Liver (tissue), 9 donors: Measurements from ENCODE around the gene ANKRD13D. TPM values are rescaled to one million over a fixed set of nuclear protein-coding genes. Genes with fewer than 3 reads are reported as not detected.

Experiments
- DNase-seq: peaks from one replicate; pipeline ENCODE4 v3.0.0-alpha.2; 2017; ENCODE audit warnings: low spot score
- H3K27ac ChIP-seq, 2 donors: one replicate each; pipeline ENCODE4 v1.7.0; 2013; ENCODE audit warnings: inconsistent platforms in 2 of 2, low read length in 2 of 2, control low read depth in 1 of 2, low read depth in 1 of 2, mild to moderate bottlenecking in 1 of 2
- H3K27me3 ChIP-seq, 4 donors: one replicate each; pipeline versions ENCODE4 v1.6.1 to v1.7.0; 2013; ENCODE audit warnings: low read length in 3 of 4, inconsistent platforms in 1 of 4, mild to moderate bottlenecking in 1 of 4, moderate library complexity in 1 of 4; ENCODE audit not compliant: control insufficient read depth in 4 of 4, insufficient read depth in 4 of 4
- H3K36me3 ChIP-seq, 4 donors: one replicate each; pipeline versions ENCODE4 v1.6.1 to v1.7.0; 2013; ENCODE audit warnings: low read length in 3 of 4, mild to moderate bottlenecking in 3 of 4, low read depth in 1 of 4, moderate library complexity in 1 of 4; ENCODE audit not compliant: control insufficient read depth in 4 of 4, insufficient read depth in 3 of 4
- H3K4me1 ChIP-seq, 4 donors: one replicate each; pipeline versions ENCODE4 v1.6.1 to v1.7.0; 2013; ENCODE audit warnings: low read length in 3 of 4, mild to moderate bottlenecking in 3 of 4, moderate library complexity in 1 of 4; ENCODE audit not compliant: control insufficient read depth in 4 of 4, insufficient read depth in 4 of 4
- H3K4me3 ChIP-seq, 3 donors: one replicate each; pipeline versions ENCODE4 v1.6.1 to v1.7.0; 2013; ENCODE audit warnings: low read length in 3 of 3, control low read depth in 1 of 3, low read depth in 1 of 3, mild to moderate bottlenecking in 1 of 3
- H3K9ac ChIP-seq, 2 donors: one replicate each; pipeline ENCODE4 v1.7.0; 2013; ENCODE audit warnings: low read length in 2 of 2, mild to moderate bottlenecking in 2 of 2, moderate library complexity in 2 of 2, control low read depth in 1 of 2, low read depth in 1 of 2
- H3K9me3 ChIP-seq, 4 donors: one replicate each; pipeline versions ENCODE4 v1.6.1 to v1.7.0; 2013; ENCODE audit warnings: low read length in 3 of 4; ENCODE audit not compliant: control insufficient read depth in 4 of 4
- EGR1 ChIP-seq, 2 donors: IDR thresholded peaks; 2 replicates each; pipeline ENCODE4 v1.6.1; 2016 to 2018; ENCODE audit warnings: antibody characterized with exemption in 2 of 2, low read depth in 2 of 2
- FOXA1 ChIP-seq: IDR thresholded peaks from 2 replicates; pipeline ENCODE4 v1.6.1; 2016; ENCODE audit warnings: antibody characterized with exemption
- FOXA2 ChIP-seq: IDR thresholded peaks from 2 replicates; pipeline ENCODE4 v1.6.1; 2016; ENCODE audit warnings: antibody characterized with exemption
- GABPA ChIP-seq, 2 donors: IDR thresholded peaks in 1 of 2; conservative IDR thresholded peaks in 1 of 2; 2 replicates each; pipeline ENCODE4 v1.6.1; 2016; ENCODE audit warnings: antibody characterized with exemption in 2 of 2, mild to moderate bottlenecking in 1 of 2, moderate library complexity in 1 of 2
- HNF4A ChIP-seq, 2 donors: conservative IDR thresholded peaks; 2 replicates each; pipeline ENCODE4 v1.6.1; 2016; ENCODE audit warnings: antibody characterized with exemption in 2 of 2, mild to moderate bottlenecking in 2 of 2
- HNF4G ChIP-seq: IDR thresholded peaks from 2 replicates; pipeline ENCODE4 v1.6.1; 2016; ENCODE audit warnings: antibody characterized with exemption
- JUND ChIP-seq, 2 donors: IDR thresholded peaks; 2 replicates each; pipeline ENCODE4 v1.6.1; 2016; ENCODE audit warnings: antibody characterized with exemption in 2 of 2
- RAD21 ChIP-seq, 2 donors: IDR thresholded peaks; 2 replicates each; pipeline ENCODE4 v1.6.1; 2016; ENCODE audit warnings: antibody characterized with exemption in 2 of 2, mild to moderate bottlenecking in 2 of 2
- RXRA ChIP-seq, 2 donors: IDR thresholded peaks; 2 replicates each; pipeline ENCODE4 v1.6.1; 2017 to 2018; ENCODE audit warnings: antibody characterized with exemption in 2 of 2, mild to moderate bottlenecking in 1 of 2
- SP1 ChIP-seq: IDR thresholded peaks from 2 replicates; pipeline ENCODE4 v1.6.1; 2018; ENCODE audit warnings: antibody characterized with exemption, mild to moderate bottlenecking
- YY1 ChIP-seq: IDR thresholded peaks from 2 replicates; pipeline ENCODE4 v1.6.1; 2016; ENCODE audit warnings: antibody characterized with exemption, mild to moderate bottlenecking
- WGBS: extraction: QIAGEN DNeasy Blood & Tissue Kit; methylation state at CpG from one replicate; pipeline ENCODE4 v1.1.7; 2013; 5-methylcytosine and 5-hydroxymethylcytosine counted together
- polyA plus RNA-seq, 2 donors: library from polyadenylated mRNA; stranded (reverse) in 1 of 2; unstranded in 1 of 2; fragments of 200-250 nt in 1 of 2; fragments of >200 nt in 1 of 2; fragmentation: Nextera tagmentation in 1 of 2; extraction: Ambion mirVana in 1 of 2; gene quantifications; one replicate each; pipeline versions ENCODE4 v1.2.1 to v1.2.3, GENCODE V29; 2013 to 2015
- total RNA-seq, 2 donors: library from RNA; depleted of rRNA; stranded (reverse); fragments of >200 nt; gene quantifications; one replicate each; pipeline ENCODE4 v1.2.3, GENCODE V29; 2014
- TF ChIP-seq, protein P1 (sequence below): IDR thresholded peaks from 2 replicates; pipeline ENCODE4 v1.6.1; 2016; ENCODE audit warnings: antibody characterized with exemption
- TF ChIP-seq, protein P2 (sequence below): IDR thresholded peaks from 2 replicates; pipeline ENCODE4 v1.6.1; 2016; ENCODE audit warnings: antibody characterized with exemption
- TF ChIP-seq, protein P3 (sequence below): fragments of 150-350 bp; IDR thresholded peaks from 2 replicates; pipeline ENCODE4 v1.5.1; 2017; ENCODE audit warnings: improper control_type of control experiment, low read depth, low read length; ENCODE audit not compliant: missing input control
- TF ChIP-seq, protein P4 (sequence below): IDR thresholded peaks from 2 replicates; pipeline ENCODE4 v1.6.1; 2016; ENCODE audit warnings: antibody characterized with exemption, mild to moderate bottlenecking
- TF ChIP-seq, protein P5 (sequence below): IDR thresholded peaks from 2 replicates; pipeline ENCODE4 v1.6.1; 2016; ENCODE audit warnings: antibody characterized with exemption
- donor health status: healthy.
- donor health status: healthy.
- donor health status: healthy.
- donor health status: healthy.
- donor health status: healthy.

ANKRD13D gene
- total and polyA plus RNA-seq, 4 donors, result 5.5 to 15.0 (median 5.9) TPM

DNA sequence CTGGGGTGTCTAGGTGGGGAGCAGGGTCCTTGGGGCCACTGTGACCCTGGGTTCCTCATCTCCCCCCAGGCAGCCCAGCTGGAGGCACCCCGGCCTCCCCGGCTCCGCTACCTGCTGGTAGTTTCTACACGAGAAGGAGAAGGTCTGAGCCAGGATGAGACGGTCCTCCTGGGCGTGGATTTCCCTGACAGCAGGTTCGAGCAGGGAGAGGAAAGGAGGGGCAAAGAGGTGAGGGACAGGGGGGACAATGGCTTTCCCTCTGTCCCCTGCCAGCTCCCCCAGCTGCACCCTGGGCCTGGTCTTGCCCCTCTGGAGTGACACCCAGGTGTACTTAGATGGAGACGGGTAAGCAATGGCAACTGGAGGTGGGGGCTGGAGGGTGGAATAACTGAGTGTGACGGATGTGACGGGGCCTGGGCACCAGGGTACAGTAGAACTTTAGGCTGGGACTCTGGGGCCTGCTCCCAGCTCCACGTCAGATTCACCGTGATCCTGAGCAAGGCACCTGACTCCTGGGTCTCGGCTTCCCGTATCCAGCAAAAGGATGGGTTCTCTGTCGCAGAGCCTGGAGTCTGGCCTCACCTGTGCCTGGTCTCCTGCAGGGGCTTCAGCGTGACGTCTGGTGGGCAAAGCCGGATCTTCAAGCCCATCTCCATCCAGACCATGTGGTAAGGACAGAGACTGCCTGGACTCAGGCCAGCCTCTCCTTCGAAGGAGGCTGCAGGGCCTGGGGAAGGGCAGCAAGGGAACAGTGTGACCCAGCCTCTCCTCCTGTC, 17.9 kb downstream of the ANKRD13D start:
- H3K4me1 ChIP-seq, result peaks cover 13 to 26% (median 18%) of the 10 kb centered on the region in 4 donors
- WGBS, result 95% methylated on average over 19 of the region's 19 CpGs
- H3K36me3 ChIP-seq, result peaks cover 5 to 15% (median 6%) of the 10 kb centered on the region in 4 donors
- no peaks in the 10 kb centered on the region for H3K27me3 ChIP-seq
- H3K27ac ChIP-seq, result no peak overlapping the region
- H3K9ac ChIP-seq, result no peak overlapping the region
- no peaks in the 10 kb centered on the region for H3K9me3 ChIP-seq
- DNase-seq, result no peak
- TF ChIP-seq FOXA2 (no peak), YY1 (no peak), FOXA1 (no peak), HNF4A (conservative IDR thresholded peaks at IDR 0.05) (no peak), GABPA (IDR thresholded peaks at IDR 0.05 in 1 of 2, conservative IDR thresholded peaks at IDR 0.05 in 1 of 2) (no peak), RXRA (IDR thresholded peaks at IDR 0.05) (no peak), JUND (IDR thresholded peaks at IDR 0.05) (no peak), SP1 (no peak), RAD21 (IDR thresholded peaks at IDR 0.05) (no peak), HNF4G (no peak), EGR1 (IDR thresholded peaks at IDR 0.05; ENCODE audit: low read depth in 2 of 2) (no peak)
- TF ChIP-seq, protein P1, sequence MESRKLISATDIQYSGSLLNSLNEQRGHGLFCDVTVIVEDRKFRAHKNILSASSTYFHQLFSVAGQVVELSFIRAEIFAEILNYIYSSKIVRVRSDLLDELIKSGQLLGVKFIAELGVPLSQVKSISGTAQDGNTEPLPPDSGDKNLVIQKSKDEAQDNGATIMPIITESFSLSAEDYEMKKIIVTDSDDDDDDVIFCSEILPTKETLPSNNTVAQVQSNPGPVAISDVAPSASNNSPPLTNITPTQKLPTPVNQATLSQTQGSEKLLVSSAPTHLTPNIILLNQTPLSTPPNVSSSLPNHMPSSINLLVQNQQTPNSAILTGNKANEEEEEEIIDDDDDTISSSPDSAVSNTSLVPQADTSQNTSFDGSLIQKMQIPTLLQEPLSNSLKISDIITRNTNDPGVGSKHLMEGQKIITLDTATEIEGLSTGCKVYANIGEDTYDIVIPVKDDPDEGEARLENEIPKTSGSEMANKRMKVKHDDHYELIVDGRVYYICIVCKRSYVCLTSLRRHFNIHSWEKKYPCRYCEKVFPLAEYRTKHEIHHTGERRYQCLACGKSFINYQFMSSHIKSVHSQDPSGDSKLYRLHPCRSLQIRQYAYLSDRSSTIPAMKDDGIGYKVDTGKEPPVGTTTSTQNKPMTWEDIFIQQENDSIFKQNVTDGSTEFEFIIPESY, result no peak
- TF ChIP-seq, protein P2, sequence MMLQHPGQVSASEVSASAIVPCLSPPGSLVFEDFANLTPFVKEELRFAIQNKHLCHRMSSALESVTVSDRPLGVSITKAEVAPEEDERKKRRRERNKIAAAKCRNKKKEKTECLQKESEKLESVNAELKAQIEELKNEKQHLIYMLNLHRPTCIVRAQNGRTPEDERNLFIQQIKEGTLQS, result no peak
- TF ChIP-seq, protein P3, sequence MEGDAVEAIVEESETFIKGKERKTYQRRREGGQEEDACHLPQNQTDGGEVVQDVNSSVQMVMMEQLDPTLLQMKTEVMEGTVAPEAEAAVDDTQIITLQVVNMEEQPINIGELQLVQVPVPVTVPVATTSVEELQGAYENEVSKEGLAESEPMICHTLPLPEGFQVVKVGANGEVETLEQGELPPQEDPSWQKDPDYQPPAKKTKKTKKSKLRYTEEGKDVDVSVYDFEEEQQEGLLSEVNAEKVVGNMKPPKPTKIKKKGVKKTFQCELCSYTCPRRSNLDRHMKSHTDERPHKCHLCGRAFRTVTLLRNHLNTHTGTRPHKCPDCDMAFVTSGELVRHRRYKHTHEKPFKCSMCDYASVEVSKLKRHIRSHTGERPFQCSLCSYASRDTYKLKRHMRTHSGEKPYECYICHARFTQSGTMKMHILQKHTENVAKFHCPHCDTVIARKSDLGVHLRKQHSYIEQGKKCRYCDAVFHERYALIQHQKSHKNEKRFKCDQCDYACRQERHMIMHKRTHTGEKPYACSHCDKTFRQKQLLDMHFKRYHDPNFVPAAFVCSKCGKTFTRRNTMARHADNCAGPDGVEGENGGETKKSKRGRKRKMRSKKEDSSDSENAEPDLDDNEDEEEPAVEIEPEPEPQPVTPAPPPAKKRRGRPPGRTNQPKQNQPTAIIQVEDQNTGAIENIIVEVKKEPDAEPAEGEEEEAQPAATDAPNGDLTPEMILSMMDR, result no peak
- TF ChIP-seq, protein P4, sequence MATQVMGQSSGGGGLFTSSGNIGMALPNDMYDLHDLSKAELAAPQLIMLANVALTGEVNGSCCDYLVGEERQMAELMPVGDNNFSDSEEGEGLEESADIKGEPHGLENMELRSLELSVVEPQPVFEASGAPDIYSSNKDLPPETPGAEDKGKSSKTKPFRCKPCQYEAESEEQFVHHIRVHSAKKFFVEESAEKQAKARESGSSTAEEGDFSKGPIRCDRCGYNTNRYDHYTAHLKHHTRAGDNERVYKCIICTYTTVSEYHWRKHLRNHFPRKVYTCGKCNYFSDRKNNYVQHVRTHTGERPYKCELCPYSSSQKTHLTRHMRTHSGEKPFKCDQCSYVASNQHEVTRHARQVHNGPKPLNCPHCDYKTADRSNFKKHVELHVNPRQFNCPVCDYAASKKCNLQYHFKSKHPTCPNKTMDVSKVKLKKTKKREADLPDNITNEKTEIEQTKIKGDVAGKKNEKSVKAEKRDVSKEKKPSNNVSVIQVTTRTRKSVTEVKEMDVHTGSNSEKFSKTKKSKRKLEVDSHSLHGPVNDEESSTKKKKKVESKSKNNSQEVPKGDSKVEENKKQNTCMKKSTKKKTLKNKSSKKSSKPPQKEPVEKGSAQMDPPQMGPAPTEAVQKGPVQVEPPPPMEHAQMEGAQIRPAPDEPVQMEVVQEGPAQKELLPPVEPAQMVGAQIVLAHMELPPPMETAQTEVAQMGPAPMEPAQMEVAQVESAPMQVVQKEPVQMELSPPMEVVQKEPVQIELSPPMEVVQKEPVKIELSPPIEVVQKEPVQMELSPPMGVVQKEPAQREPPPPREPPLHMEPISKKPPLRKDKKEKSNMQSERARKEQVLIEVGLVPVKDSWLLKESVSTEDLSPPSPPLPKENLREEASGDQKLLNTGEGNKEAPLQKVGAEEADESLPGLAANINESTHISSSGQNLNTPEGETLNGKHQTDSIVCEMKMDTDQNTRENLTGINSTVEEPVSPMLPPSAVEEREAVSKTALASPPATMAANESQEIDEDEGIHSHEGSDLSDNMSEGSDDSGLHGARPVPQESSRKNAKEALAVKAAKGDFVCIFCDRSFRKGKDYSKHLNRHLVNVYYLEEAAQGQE, result no peak
- TF ChIP-seq, protein P5, sequence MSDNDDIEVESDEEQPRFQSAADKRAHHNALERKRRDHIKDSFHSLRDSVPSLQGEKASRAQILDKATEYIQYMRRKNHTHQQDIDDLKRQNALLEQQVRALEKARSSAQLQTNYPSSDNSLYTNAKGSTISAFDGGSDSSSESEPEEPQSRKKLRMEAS, result no peak
- H3K4me3 ChIP-seq, result no peak overlapping the region
